Neural cell (in vitro differentiated cells): Measurements from ENCODE around the gene YWHAG. TPM values are rescaled to one million over a fixed set of nuclear protein-coding genes. Genes with fewer than 3 reads are reported as not detected.

Experiments used
- H2AFZ ChIP-seq: fragments of 200-600, 300-800 bp; sonication (generic), shearing (Covaris generic); 2 replicates; pipeline ENCODE4 v1.6.0; 2014; ENCODE audit warnings: low read depth, mild to moderate bottlenecking, antibody characterized with exemption, low read length, moderate library complexity
- H3F3A ChIP-seq: fragments of 200-600 bp; shearing (Covaris generic); 2 replicates; pipeline ENCODE4 v1.6.1; 2016; ENCODE audit warnings: mild to moderate bottlenecking, moderate library complexity, mixed read lengths, antibody characterized with exemption, low read length; ENCODE audit not compliant: insufficient read depth, poor library complexity, severe bottlenecking
- H3K27ac ChIP-seq: fragments of 200-600, 300-800 bp; sonication (generic), shearing (Covaris generic); 2 replicates; pipeline ENCODE4 v1.5.1; 2014; ENCODE audit warnings: mild to moderate bottlenecking, low read length, moderate library complexity
- H3K27me3 ChIP-seq: fragments of 300-800, 200-600 bp; sonication (generic), shearing (Covaris generic); 2 replicates; pipeline ENCODE4 v1.6.0; 2014; ENCODE audit warnings: mild to moderate bottlenecking, low read depth, low read length, moderate library complexity; ENCODE audit not compliant: insufficient read depth
- H3K36me3 ChIP-seq: fragments of 300-800, 200-600 bp; sonication (generic), shearing (Covaris generic); 2 replicates; pipeline ENCODE4 v1.5.1; 2014; ENCODE audit warnings: mild to moderate bottlenecking, antibody characterized with exemption, low read length, moderate library complexity; ENCODE audit not compliant: insufficient read depth
- H3K4me2 ChIP-seq: fragments of 300-800, 200-600 bp; sonication (generic), shearing (Covaris generic); 2 replicates; pipeline ENCODE4 v1.6.0; 2014; ENCODE audit warnings: mild to moderate bottlenecking, low read length
- H3K4me3 ChIP-seq: fragments of 300-800, 200-600 bp; sonication (generic), shearing (Covaris generic); 2 replicates; pipeline ENCODE4 v1.5.1; 2014; ENCODE audit warnings: mild to moderate bottlenecking, low read length, moderate library complexity
- H3K79me2 ChIP-seq: fragments of 200-600 bp; shearing (Covaris generic); replicated peaks from 2 replicates; pipeline ENCODE4 v1.6.0; 2014; ENCODE audit warnings: mild to moderate bottlenecking, low read length, moderate library complexity; ENCODE audit not compliant: insufficient read depth
- H3K9ac ChIP-seq: fragments of 300-800, 200-600 bp; sonication (generic), shearing (Covaris generic); 2 replicates; pipeline ENCODE4 v1.6.1; 2016; ENCODE audit warnings: mild to moderate bottlenecking, low read length, mixed read lengths
- H3K9me2 ChIP-seq: fragments of 200-600 bp; shearing (Covaris generic); 2 replicates; pipeline ENCODE4 v1.6.1; 2016; ENCODE audit warnings: mild to moderate bottlenecking, low read length, mixed read lengths; ENCODE audit not compliant: insufficient read depth
- H3K9me3 ChIP-seq: fragments of 200-600, 300-800 bp; sonication (generic), shearing (Covaris generic); 2 replicates; pipeline ENCODE4 v1.6.1; 2016; ENCODE audit warnings: mild to moderate bottlenecking, mixed run types, low read length, moderate library complexity, mixed read lengths
- H4K20me1 ChIP-seq: fragments of 200-600 bp; shearing (Covaris generic); 2 replicates; pipeline ENCODE4 v1.6.1; 2016; ENCODE audit warnings: mild to moderate bottlenecking, mixed run types; ENCODE audit not compliant: insufficient read depth
- EP300 ChIP-seq: fragments of 450-650 bp; conservative IDR thresholded peaks from 2 replicates; pipeline ENCODE4 v1.6.1; 2014; ENCODE audit warnings: antibody characterized with exemption, mild to moderate bottlenecking, moderate library complexity; ENCODE audit not compliant: poor library complexity, severe bottlenecking
- EZH2 ChIP-seq: fragments of 200-600, 300-800 bp; shearing (Covaris generic), sonication (generic); IDR thresholded peaks from 2 replicates; pipeline ENCODE4 v1.6.1; 2014; ENCODE audit warnings: antibody characterized with exemption, low read length, borderline replicate concordance, mild to moderate bottlenecking; ENCODE audit not compliant: insufficient read depth, poor library complexity, severe bottlenecking
- MXI1 ChIP-seq: fragments of 450-650 bp; conservative IDR thresholded peaks from 2 replicates; pipeline ENCODE4 v1.6.1; 2014; ENCODE audit warnings: antibody characterized with exemption, mild to moderate bottlenecking; ENCODE audit not compliant: poor library complexity, severe bottlenecking
- POLR2AphosphoS5 ChIP-seq: IDR thresholded peaks from 2 replicates; pipeline ENCODE4 v1.6.1; 2012
- RAD21 ChIP-seq: fragments of 450-650 bp; conservative IDR thresholded peaks from 2 replicates; pipeline ENCODE4 v1.6.1; 2014; ENCODE audit warnings: antibody characterized with exemption, mild to moderate bottlenecking, moderate library complexity
- SMC3 ChIP-seq: fragments of 450-650 bp; conservative IDR thresholded peaks from 2 replicates; pipeline ENCODE4 v1.6.1; 2014; ENCODE audit warnings: antibody characterized with exemption, mild to moderate bottlenecking, moderate library complexity; ENCODE audit not compliant: poor library complexity
- TAF1 ChIP-seq: IDR thresholded peaks from 2 replicates; pipeline ENCODE4 v1.6.1; 2012; ENCODE audit warnings: low read depth
- polyA plus RNA-seq: library from polyadenylated mRNA; depleted of rRNA; stranded (reverse); fragments of >200 nt; gene quantifications from 2 replicates; pipeline ENCODE4 v1.2.3, GENCODE V29; 2014
- TF ChIP-seq, protein P1 (sequence below): IDR thresholded peaks from 2 replicates; pipeline ENCODE4 v1.6.1; 2012; ENCODE audit warnings: borderline replicate concordance
- TF ChIP-seq, protein P2 (sequence below): fragments of 450-650 bp; IDR thresholded peaks from 2 replicates; pipeline ENCODE4 v1.5.1; 2014; ENCODE audit warnings: antibody characterized with exemption, mild to moderate bottlenecking, moderate library complexity; ENCODE audit not compliant: poor library complexity, severe bottlenecking

Gene YWHAG
- polyA plus RNA-seq, 1 donor from 2014 or later: 284 TPM

DNA sequence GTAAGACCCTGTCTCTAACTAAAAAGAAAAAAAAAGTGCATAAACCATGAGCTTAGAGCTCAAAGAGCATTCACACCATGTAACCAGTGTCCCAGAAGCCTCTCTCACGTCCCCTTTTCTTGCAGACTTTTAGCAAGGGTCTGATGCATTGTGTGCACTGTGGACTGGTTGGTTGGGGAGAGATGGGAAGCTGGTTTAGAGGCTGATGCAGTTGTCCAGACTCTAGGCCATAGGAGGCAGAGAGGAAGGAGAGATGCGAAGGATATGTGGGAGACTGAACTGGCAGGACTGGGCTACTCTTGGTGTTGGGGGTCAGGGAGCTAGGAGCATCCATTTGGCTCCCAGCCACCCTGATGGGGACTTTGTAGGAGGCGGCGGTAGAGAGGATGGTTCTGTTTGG is 48.9 kb upstream of the YWHAG start:
- Histone ChIP-seq H3K27ac (no peak overlapping the region), H3K79me2 (no peaks in the 10 kb centered on the region), H3F3A (no peaks in the 10 kb centered on the region), H3K4me2 (no peak overlapping the region), H2AFZ (no peak overlapping the region), H3K9ac (no peak overlapping the region), H3K9me2 (no peaks in the 10 kb centered on the region), H4K20me1 (no peaks in the 10 kb centered on the region), H3K27me3 (no peaks in the 10 kb centered on the region), H3K36me3 (no peaks in the 10 kb centered on the region), H3K9me3 (no peaks in the 10 kb centered on the region), H3K4me3 (no peak overlapping the region)
- TF ChIP-seq, protein P1, sequence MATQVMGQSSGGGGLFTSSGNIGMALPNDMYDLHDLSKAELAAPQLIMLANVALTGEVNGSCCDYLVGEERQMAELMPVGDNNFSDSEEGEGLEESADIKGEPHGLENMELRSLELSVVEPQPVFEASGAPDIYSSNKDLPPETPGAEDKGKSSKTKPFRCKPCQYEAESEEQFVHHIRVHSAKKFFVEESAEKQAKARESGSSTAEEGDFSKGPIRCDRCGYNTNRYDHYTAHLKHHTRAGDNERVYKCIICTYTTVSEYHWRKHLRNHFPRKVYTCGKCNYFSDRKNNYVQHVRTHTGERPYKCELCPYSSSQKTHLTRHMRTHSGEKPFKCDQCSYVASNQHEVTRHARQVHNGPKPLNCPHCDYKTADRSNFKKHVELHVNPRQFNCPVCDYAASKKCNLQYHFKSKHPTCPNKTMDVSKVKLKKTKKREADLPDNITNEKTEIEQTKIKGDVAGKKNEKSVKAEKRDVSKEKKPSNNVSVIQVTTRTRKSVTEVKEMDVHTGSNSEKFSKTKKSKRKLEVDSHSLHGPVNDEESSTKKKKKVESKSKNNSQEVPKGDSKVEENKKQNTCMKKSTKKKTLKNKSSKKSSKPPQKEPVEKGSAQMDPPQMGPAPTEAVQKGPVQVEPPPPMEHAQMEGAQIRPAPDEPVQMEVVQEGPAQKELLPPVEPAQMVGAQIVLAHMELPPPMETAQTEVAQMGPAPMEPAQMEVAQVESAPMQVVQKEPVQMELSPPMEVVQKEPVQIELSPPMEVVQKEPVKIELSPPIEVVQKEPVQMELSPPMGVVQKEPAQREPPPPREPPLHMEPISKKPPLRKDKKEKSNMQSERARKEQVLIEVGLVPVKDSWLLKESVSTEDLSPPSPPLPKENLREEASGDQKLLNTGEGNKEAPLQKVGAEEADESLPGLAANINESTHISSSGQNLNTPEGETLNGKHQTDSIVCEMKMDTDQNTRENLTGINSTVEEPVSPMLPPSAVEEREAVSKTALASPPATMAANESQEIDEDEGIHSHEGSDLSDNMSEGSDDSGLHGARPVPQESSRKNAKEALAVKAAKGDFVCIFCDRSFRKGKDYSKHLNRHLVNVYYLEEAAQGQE: no peak
- no peak for TF ChIP-seq POLR2AphosphoS5
- no peak for TF ChIP-seq MXI1
- TF ChIP-seq EZH2: no peak
- TF ChIP-seq RAD21: no peak
- TF ChIP-seq SMC3: no peak
- TF ChIP-seq, protein P2, sequence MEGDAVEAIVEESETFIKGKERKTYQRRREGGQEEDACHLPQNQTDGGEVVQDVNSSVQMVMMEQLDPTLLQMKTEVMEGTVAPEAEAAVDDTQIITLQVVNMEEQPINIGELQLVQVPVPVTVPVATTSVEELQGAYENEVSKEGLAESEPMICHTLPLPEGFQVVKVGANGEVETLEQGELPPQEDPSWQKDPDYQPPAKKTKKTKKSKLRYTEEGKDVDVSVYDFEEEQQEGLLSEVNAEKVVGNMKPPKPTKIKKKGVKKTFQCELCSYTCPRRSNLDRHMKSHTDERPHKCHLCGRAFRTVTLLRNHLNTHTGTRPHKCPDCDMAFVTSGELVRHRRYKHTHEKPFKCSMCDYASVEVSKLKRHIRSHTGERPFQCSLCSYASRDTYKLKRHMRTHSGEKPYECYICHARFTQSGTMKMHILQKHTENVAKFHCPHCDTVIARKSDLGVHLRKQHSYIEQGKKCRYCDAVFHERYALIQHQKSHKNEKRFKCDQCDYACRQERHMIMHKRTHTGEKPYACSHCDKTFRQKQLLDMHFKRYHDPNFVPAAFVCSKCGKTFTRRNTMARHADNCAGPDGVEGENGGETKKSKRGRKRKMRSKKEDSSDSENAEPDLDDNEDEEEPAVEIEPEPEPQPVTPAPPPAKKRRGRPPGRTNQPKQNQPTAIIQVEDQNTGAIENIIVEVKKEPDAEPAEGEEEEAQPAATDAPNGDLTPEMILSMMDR: no peak
- TF ChIP-seq TAF1: no peak

DNA sequence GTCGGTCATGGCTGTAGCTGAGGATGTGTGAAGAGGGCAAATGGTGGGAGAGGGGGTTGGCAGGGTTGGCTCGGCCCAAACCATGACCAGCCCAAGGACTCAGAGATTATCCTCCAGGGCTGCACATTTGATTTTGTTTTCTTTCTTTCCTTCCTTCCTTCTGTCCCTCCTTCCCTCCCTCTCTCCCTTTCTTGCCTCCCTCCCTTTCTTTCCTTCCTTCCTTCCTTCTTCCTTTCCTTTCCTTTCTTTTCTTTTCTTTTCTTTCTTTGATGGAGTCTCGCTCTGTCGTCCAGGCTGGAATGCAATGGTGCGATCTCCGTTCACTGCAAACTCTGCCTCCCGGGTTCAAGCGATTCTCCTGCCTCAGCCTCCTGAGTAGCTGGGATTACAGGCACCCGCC is 46.9 kb upstream of the YWHAG start:
- Histone ChIP-seq H2AFZ (no peak overlapping the region), H3K9me2 (no peaks in the 10 kb centered on the region), H3K4me3 (no peak overlapping the region), H3K27ac (no peak overlapping the region), H3F3A (no peaks in the 10 kb centered on the region), H3K36me3 (no peaks in the 10 kb centered on the region), H3K27me3 (no peaks in the 10 kb centered on the region), H4K20me1 (no peaks in the 10 kb centered on the region), H3K4me2 (no peak overlapping the region), H3K9ac (no peak overlapping the region), H3K9me3 (no peaks in the 10 kb centered on the region), H3K79me2 (no peaks in the 10 kb centered on the region)
- TF ChIP-seq EP300 (no peak), RAD21 (no peak), POLR2AphosphoS5 (no peak), MXI1 (no peak), TAF1 (no peak), SMC3 (no peak), EZH2 (no peak)
- TF ChIP-seq, protein P1: no peak
- TF ChIP-seq, protein P2: no peak
